ENCODE measurements around the gene CLIC5.

The CLIC5 gene

DNA sequence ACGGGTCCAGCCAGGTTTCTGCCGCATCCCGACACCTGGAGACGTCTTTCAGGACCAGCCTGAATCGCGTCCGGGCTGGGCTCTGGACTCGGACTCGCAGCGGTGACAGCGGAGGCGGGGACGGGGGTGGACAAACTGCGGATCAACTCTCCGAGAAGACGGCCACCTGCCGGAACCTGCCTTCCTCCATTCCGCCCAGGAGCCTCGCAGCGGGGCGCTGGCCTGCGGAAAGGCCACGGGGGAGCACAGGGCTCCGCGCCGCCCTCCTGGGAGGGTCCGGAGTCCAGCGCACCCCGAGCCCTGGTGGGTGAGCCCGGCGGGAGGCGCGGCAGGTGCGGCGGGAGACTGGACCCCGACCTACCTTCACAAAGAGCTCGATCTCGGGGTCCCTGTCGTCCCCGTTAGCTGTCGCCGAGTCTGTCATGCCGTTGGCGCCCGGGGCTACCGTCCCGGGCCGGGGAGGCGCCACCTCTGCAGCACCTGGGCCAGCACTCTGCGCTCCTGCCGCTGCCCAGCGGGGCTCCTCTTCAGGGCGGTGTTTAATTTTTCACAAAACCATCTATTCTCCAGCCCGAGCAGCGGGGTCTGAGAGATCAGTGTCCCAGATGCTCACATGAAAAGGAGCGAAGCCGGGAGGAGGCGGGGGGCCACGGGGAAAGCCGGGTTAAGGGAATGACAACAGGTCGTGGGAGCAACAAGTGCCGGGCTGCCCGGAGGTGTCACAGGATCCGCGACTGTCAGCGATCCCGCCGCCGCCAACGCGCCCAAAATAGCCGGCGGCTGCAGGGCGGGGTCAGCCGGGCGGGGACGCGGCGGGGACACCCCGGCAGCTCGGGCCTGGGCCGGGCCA, at the start of gene CLIC5:
Gene CLIC5 (minus strand): TSS at position 742 of the 850 bp plus-strand sequence. CDS start 318 bp downstream, at position 424.
- TF ChIP-seq POLR2A (IDR thresholded peaks at IDR 0.05; ENCODE audit: low read depth, low read length) = no peak
- FAIRE-seq (no peak), DNase-seq (ENCODE audit: insufficient read length, low spot score) (no peak)

DNA sequence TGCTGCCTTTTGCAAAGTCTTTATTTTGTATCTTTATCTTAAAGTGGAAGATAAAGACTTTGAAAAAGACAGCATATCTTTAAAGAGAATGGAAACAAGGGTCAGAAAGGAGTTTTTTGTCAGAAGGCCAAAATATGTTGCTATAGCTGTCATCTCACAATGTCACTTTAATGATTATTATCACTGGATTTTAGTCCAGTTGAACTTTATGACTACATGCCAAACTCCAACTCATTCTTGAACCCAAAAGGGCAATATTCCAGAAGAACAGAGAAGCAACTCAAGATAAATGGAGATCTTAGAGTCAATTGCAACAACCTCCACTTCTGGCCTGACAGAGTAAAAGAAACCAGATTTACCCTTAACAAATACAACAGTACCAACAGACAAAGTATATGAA, 47.3 kb upstream of the CLIC5 start:
- FAIRE-seq = no peak
- no peak for TF ChIP-seq POLR2A (IDR thresholded peaks at IDR 0.05; ENCODE audit: low read depth, low read length)
- no peak for DNase-seq (ENCODE audit: insufficient read length, low spot score)

DNA sequence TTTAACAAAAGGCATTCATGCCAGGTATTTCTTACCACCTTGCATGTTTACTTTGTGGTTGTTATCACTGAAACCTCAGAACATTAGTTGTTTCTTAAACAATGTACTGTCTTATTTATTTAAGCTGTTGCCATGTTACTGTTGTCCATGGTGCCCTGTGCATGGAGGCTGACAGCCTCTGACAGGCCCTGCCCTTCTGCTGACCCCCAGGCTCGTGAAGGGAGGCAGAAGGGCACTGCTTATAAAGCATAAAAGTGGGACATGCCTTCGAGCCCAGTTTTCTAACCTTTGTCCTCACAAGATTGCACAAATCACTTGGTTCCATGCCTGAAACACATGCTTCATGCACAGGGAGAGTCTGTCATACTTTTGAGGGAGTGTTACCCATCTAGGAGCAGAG, 46.7 kb upstream of the CLIC5 start:
- no peak for DNase-seq (ENCODE audit: insufficient read length, low spot score)
- TF ChIP-seq POLR2A (IDR thresholded peaks at IDR 0.05; ENCODE audit: low read depth, low read length) = no peak

GRCh38 chr6:46061497-46061896, 45.8 kb upstream of the CLIC5 start:
- no peak for DNase-seq (ENCODE audit: insufficient read length, low spot score)

More for the DNA sequence above, 46.7 kb upstream of the CLIC5 start:
- FAIRE-seq = no peak

DNA sequence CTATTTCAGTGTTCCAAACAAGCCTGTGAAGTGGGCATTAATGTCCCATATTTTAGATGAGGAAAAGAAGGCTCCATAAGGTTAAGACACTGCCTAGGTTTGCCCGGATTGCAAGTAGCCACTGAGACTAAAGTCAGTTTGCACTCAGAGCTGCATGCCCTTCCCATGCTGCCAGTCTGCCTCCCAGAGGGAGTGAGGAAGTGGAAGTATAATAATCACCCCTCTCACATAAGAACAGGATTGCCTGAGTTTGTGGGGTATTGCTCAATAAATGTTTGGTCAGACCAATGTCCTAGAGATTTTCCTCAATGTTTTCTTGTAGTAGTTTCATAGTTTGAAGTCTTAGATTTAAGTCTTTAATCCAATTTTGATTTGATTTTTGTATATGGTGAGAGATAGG, 43.9 kb upstream of the CLIC5 start:
- FAIRE-seq (no peak), DNase-seq (ENCODE audit: insufficient read length, low spot score) (no peak)
- no peak for TF ChIP-seq POLR2A (IDR thresholded peaks at IDR 0.05; ENCODE audit: low read depth, low read length)

More at GRCh38 chr6:46061497-46061896, 45.8 kb upstream of the CLIC5 start:
- no peak for TF ChIP-seq POLR2A (IDR thresholded peaks at IDR 0.05; ENCODE audit: low read depth, low read length)
- no peak for FAIRE-seq

- TF ChIP-seq POLR2A (IDR thresholded peaks at IDR 0.05; ENCODE audit: low read depth, low read length) = no peak
- FAIRE-seq (no peak), DNase-seq (ENCODE audit: insufficient read length, low spot score) (no peak)
Observed at GRCh38 chr6:46058951-46059350, 43.3 kb upstream of the CLIC5 start.

DNA sequence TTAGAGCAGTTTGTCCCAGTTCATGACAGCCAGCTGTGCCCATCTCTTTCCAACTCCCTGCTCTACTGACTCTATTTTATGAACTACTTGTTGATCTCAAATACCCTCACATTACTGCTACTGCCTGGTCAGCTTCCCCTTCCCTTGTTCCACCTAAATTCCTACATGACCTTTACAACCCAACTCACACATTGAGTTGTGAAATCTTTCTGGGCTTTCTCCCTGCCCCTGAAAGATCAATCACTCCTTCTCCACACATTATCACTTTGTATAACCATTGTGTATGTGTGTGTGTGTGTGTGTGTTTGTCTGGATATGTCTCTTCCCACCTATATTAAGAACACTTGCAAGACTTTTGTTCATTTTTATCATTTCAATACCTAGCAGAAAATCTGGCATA, 42.1 kb upstream of the CLIC5 start:
- no peak for TF ChIP-seq POLR2A (IDR thresholded peaks at IDR 0.05; ENCODE audit: low read depth, low read length)
- DNase-seq (ENCODE audit: insufficient read length, low spot score) = no peak
- FAIRE-seq = no peak

GRCh38 chr6:46056906-46057529, 41.4 kb upstream of the CLIC5 start:
- no peak for DNase-seq (ENCODE audit: insufficient read length, low spot score)
- no peak for FAIRE-seq
- TF ChIP-seq POLR2A (IDR thresholded peaks at IDR 0.05; ENCODE audit: low read depth, low read length) = no peak

DNA sequence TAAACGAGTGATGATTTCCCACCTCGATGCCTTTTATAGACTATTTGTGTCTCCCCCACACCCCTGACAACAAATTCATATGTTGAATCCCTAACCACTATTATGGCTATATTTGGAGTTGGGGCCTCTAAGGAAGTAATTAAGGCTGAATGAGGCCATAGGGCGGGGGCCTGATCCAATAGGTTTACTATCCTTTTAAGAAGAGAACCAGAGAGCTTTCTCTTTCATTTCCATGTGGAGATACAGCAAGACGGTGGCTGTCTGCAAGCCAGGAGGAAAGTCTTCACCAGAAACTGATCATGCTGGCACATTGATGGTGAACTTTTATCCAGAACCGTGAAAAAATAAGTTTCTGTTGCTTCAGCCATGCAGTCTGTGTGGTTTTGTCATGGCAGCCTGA, 38.9 kb upstream of the CLIC5 start:
- no peak for TF ChIP-seq POLR2A (IDR thresholded peaks at IDR 0.05; ENCODE audit: low read depth, low read length)
- FAIRE-seq (no peak), DNase-seq (ENCODE audit: insufficient read length, low spot score) (no peak)

- DNase-seq (ENCODE audit: insufficient read length, low spot score) (no peak), FAIRE-seq (no peak)
- TF ChIP-seq POLR2A (IDR thresholded peaks at IDR 0.05; ENCODE audit: low read depth, low read length) = no peak
Observed at GRCh38 chr6:46053039-46053933, 37.6 kb upstream of the CLIC5 start.

DNA sequence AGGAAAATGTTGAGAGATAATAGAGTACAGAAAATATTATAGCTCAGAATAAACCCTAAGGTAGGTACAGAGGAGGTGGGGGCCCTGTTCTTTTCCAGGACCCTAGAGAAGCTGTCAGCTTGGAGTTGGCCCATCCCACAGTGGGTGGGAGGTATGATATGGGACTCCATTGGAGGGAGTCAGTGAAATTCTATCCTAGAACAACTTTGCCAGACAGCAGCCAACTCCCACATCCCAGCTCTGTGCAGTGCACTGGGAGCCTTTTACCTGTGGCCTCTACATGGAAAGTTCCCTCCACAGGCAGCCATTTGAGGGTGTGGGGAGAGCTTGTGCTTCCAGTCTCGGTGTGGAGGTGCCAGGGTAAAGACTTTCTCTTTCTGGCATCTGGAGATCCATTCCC, 36.8 kb upstream of the CLIC5 start:
- TF ChIP-seq POLR2A (IDR thresholded peaks at IDR 0.05; ENCODE audit: low read depth, low read length) = no peak
- DNase-seq (ENCODE audit: insufficient read length, low spot score) (no peak), FAIRE-seq (no peak)

- DNase-seq (ENCODE audit: insufficient read length, low spot score) (no peak), FAIRE-seq (no peak)
- no peak for TF ChIP-seq POLR2A (IDR thresholded peaks at IDR 0.05; ENCODE audit: low read depth, low read length)
Observed at GRCh38 chr6:46051962-46052361, 36.3 kb upstream of the CLIC5 start.

DNA sequence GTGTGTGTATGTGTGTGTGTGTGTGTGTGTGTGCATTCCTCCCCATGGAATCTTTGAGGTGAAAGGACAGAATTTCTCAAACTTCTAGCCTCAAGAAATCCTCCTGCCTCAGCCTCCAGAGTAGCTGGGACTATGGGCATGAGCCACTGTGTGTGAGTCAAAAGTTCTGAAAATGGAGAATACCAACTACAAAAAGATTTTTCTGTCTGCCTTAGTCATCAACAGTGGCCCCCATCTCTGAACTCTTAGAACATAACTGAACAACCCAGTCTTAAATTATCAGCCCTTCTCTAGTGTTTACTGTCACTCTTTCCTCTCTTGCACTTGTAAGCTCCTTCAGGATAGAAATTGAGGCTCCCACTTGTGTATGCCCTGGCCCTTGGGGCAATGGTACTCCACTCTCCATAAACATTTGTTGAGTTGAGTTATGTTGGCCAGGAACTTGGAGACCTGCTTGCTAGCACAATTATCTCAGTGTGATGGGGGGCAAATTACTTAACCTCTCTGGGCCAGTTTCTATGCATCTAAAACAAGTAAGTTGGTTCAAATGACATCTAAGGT, 35.3 kb upstream of the CLIC5 start:
- no peak for FAIRE-seq
- no peak for DNase-seq (ENCODE audit: insufficient read length, low spot score)
- no peak for TF ChIP-seq POLR2A (IDR thresholded peaks at IDR 0.05; ENCODE audit: low read depth, low read length)
